ENCODE results near the gene PPP3R1. TPM values are rescaled to one million over a fixed set of nuclear protein-coding genes. Genes with fewer than 3 reads are reported as not detected.

The PPP3R1 gene
- polyA plus RNA-seq, 4 donors, result 18.1 to 41.9 (median 22.4) TPM

- Histone ChIP-seq H3K27me3 (ENCODE audit: control insufficient read depth in 3 of 3, insufficient read depth in 3 of 3, low read length in 3 of 3) (no peaks in the 10 kb centered on the region), H3K36me3 (ENCODE audit: control insufficient read depth in 3 of 3, insufficient read depth in 2 of 3, low read depth in 1 of 3, low read length in 3 of 3) (peaks cover 0 to 6% (median 2%) of the 10 kb centered on the region in 3 donors), H3K9me3 (ENCODE audit: control insufficient read depth in 2 of 2, insufficient read depth in 1 of 2, low read depth in 1 of 2, low read length in 1 of 2) (no peaks in the 10 kb centered on the region), H3K4me3 (ENCODE audit: low read depth in 1 of 3, low read length in 3 of 3) (no peak overlapping the region), H3K4me1 (ENCODE audit: control insufficient read depth in 3 of 3, insufficient read depth in 2 of 3, low read depth in 1 of 3, low read length in 2 of 3) (peaks cover 0 to 8% (median 0%) of the 10 kb centered on the region in 3 donors), H3K27ac (ENCODE audit: low read depth in 1 of 3, low read length in 2 of 3) (no peak overlapping the region)
- no peak for FAIRE-seq
- 21 to 62% (median 36%) methylated on average over 6 of the region's 6 CpGs for WGBS, 3 donors
- DNase-seq, result peak; percentile 58 to 62
Measured at GRCh38 chr2:68134554-68134953, 117.8 kb downstream of the PPP3R1 start.

- peaks cover 0 to 6% (median 2%) of the 10 kb centered on the region in 3 donors for H3K36me3 ChIP-seq (ENCODE audit: control insufficient read depth in 3 of 3, insufficient read depth in 2 of 3, low read depth in 1 of 3, low read length in 3 of 3)
- peak; percentile 36 for FAIRE-seq
- H3K4me3 ChIP-seq (ENCODE audit: low read depth in 1 of 3, low read length in 3 of 3), result no peak overlapping the region
- peaks cover 0 to 8% (median 0%) of the 10 kb centered on the region in 3 donors for H3K4me1 ChIP-seq (ENCODE audit: control insufficient read depth in 3 of 3, insufficient read depth in 2 of 3, low read depth in 1 of 3, low read length in 2 of 3)
- no peak for DNase-seq
- WGBS, 3 donors, result 37 to 82% (median 71%) methylated on average over 1 of the region's 1 CpG
- no peaks in the 10 kb centered on the region for H3K9me3 ChIP-seq (ENCODE audit: control insufficient read depth in 2 of 2, insufficient read depth in 1 of 2, low read depth in 1 of 2, low read length in 1 of 2)
- H3K27me3 ChIP-seq (ENCODE audit: control insufficient read depth in 3 of 3, insufficient read depth in 3 of 3, low read length in 3 of 3), result no peaks in the 10 kb centered on the region
- H3K27ac ChIP-seq (ENCODE audit: low read depth in 1 of 3, low read length in 2 of 3), result no peak overlapping the region
Measured at GRCh38 chr2:68134120-68134519, 118.2 kb downstream of the PPP3R1 start.

Other genes starting within 250 kb of the PPP3R1 start
- gene C1D, start 189.5 kb downstream of the PPP3R1 start, polyA plus RNA-seq, result 10 to 100 TPM; 27.1 to 41.5 (median 28.6) TPM
- gene PNO1, start 94.6 kb downstream of the PPP3R1 start, polyA plus RNA-seq, result 10 to 100 TPM in 2 of 4 donors, 1 to 10 TPM in 2; 4.9 to 13.5 (median 9.2) TPM
- gene CNRIP1, start 67.4 kb upstream of the PPP3R1 start, polyA plus RNA-seq, result 10 to 100 TPM in 1 of 4 donors, 1 to 10 TPM in 2, not detected in 1; 8.5 to 15.5 (median 9.2) TPM
- 1 to 10 TPM; 2.5 to 6.6 (median 5.3) TPM for gene PLEK, start 112.8 kb upstream of the PPP3R1 start, polyA plus RNA-seq
- 1 to 10 TPM in 3 of 4 donors, under 1 TPM in 1; 0.78 to 2.6 (median 1.7) TPM for gene FBXO48, start 214.8 kb upstream of the PPP3R1 start, polyA plus RNA-seq
- gene APLF, start 215.1 kb upstream of the PPP3R1 start, polyA plus RNA-seq, result 1 to 10 TPM in 1 of 4 donors, under 1 TPM in 3; 0.27 to 2.5 (median 0.43) TPM